Right lobe of liver (tissue), 4 donors: ENCODE data around the gene WDFY4.

Source experiments
- POLR2A ChIP-seq: fragments of 450-650 bp; IDR thresholded peaks from one replicate; pipeline ENCODE4 v1.6.1; 2017; ENCODE audit warnings: antibody characterized with exemption, mild to moderate bottlenecking
- TF ChIP-seq, protein P1 (sequence below), 4 donors: fragments of 200-600 bp in 3 of 4; fragments of 450-650 bp in 1 of 4; IDR thresholded peaks; one replicate each; pipeline versions ENCODE4 v1.5.1 to v1.8.0; 2016 to 2022; ENCODE audit warnings: antibody characterized with exemption in 4 of 4, mild to moderate bottlenecking in 2 of 4
- donor health status: DM: no; HTN: no; CAD: no.
- donor health status: DM: no; HTN: no; CAD: no.
- donor health status: DM: no; HTN: yes; CAD: no.

DNA sequence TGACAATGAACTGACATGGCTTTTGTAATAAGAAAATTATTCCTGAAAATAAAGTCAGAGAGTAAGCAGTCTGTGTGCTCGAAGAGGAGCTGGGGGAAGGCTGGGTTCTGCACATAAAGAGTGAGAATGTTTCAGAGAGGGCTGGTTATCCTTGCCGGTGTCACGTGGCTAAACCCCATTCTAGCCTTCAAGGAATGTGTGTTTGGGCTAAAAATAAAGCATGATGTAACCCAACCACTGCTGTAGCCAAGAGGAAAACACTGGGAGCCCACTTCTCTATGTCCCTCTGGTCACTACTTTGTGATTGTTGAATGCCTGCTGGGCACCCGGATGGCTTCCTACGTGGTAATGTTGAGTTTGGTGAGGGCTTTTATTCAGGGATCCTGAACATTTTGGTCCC, 23.5 kb downstream of the WDFY4 start:
- TF ChIP-seq, protein P1, sequence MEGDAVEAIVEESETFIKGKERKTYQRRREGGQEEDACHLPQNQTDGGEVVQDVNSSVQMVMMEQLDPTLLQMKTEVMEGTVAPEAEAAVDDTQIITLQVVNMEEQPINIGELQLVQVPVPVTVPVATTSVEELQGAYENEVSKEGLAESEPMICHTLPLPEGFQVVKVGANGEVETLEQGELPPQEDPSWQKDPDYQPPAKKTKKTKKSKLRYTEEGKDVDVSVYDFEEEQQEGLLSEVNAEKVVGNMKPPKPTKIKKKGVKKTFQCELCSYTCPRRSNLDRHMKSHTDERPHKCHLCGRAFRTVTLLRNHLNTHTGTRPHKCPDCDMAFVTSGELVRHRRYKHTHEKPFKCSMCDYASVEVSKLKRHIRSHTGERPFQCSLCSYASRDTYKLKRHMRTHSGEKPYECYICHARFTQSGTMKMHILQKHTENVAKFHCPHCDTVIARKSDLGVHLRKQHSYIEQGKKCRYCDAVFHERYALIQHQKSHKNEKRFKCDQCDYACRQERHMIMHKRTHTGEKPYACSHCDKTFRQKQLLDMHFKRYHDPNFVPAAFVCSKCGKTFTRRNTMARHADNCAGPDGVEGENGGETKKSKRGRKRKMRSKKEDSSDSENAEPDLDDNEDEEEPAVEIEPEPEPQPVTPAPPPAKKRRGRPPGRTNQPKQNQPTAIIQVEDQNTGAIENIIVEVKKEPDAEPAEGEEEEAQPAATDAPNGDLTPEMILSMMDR (IDR thresholded peaks at IDR 0.05) = no peak
- no peak for TF ChIP-seq POLR2A
